Measurements from ENCODE around the gene MYH7B. TPM values are rescaled to one million over a fixed set of nuclear protein-coding genes. Genes with fewer than 3 reads are reported as not detected.

The MYH7B gene
- total RNA-seq, 1 experiment from 2014 or later: 0.02 TPM

DNA sequence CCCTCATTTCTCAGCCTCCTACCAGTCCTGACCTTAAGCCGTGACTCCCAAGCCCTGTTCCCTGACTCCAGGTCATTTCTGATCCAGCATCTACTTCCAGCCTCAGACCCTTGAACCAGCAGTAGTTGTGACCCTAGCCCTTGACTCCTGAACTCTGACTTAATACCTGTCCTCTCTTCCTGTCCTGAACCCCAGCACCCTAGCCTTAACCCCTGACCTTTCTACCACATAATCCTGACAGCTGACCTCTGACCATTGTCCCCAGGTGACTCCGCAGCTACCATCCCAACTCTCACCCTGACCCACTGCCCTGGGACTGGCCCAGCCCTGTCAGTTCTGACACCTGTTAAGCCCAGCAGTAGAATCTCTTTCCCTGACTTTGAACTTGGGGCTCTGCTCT, 42.1 kb downstream of the MYH7B start:
- Histone ChIP-seq H3K27ac (no peak overlapping the region), H3K9me3 (replicated peaks) (no peaks in the 10 kb centered on the region), H3K27me3 (no peaks in the 10 kb centered on the region), H3K4me3 (no peak overlapping the region), H3K36me3 (peaks cover 47% of the 10 kb centered on the region), H3K4me1 (peaks cover 9% of the 10 kb centered on the region; the same call in 1 of the 2 replicates)
- DNase-seq: no peak

- no peak for DNase-seq
- Histone ChIP-seq H3K4me3 (no peak overlapping the region), H3K27me3 (no peaks in the 10 kb centered on the region), H3K27ac (no peak overlapping the region), H3K36me3 (peaks cover 48% of the 10 kb centered on the region), H3K4me1 (peaks cover 9% of the 10 kb centered on the region; the same call in 1 of the 2 replicates), H3K9me3 (replicated peaks) (no peaks in the 10 kb centered on the region)
Observed at GRCh38 chr20:34998331-34998950, 42.8 kb downstream of the MYH7B start.

- H3K27me3 ChIP-seq: no peaks in the 10 kb centered on the region
- peaks cover 50% of the 10 kb centered on the region for H3K36me3 ChIP-seq
- H3K4me3 ChIP-seq: no peak overlapping the region
- DNase-seq: no peak
- no peaks in the 10 kb centered on the region for H3K9me3 ChIP-seq (replicated peaks)
- H3K27ac ChIP-seq: no peak overlapping the region
- H3K4me1 ChIP-seq: peaks cover 9% of the 10 kb centered on the region; the same call in 1 of the 2 replicates
Observed at GRCh38 chr20:34999021-34999451, 43.4 kb downstream of the MYH7B start.

DNA sequence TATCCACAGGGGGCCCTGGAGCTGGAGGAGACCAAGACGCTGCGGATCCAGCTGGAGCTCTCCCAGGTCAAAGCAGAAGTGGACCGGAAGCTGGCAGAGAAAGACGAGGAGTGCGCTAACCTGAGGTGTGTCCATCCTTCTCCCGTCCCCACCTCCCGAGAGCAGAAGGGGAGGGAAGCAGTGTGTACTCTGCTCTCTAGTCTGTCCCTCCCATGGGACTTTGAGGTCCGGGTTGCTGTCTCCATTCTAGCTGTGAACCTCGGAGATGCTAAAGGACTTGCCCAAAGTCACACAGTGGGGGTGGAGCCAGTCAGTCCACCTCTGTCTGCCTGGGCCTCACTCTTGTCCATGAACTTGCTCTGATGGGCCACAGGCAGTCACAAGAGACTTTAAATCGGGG, 44.1 kb downstream of the MYH7B start:
- Histone ChIP-seq H3K9me3 (replicated peaks) (no peaks in the 10 kb centered on the region), H3K27ac (no peak overlapping the region), H3K4me1 (peaks cover 9% of the 10 kb centered on the region; the same call in 1 of the 2 replicates), H3K36me3 (peaks cover 48% of the 10 kb centered on the region), H3K27me3 (no peaks in the 10 kb centered on the region), H3K4me3 (no peak overlapping the region)
- no peak for DNase-seq

GRCh38 chr20:35000311-35000921, 44.7 kb downstream of the MYH7B start:
- H3K9me3 ChIP-seq (replicated peaks): no peaks in the 10 kb centered on the region
- DNase-seq: no peak
- H3K27ac ChIP-seq: no peak overlapping the region
- peaks cover 9% of the 10 kb centered on the region; the same call in 1 of the 2 replicates for H3K4me1 ChIP-seq
- H3K27me3 ChIP-seq: no peaks in the 10 kb centered on the region
- peaks cover 54% of the 10 kb centered on the region for H3K36me3 ChIP-seq
- no peak overlapping the region for H3K4me3 ChIP-seq

GRCh38 chr20:35000922-35001595, 45.4 kb downstream of the MYH7B start:
- Histone ChIP-seq H3K9me3 (replicated peaks) (no peaks in the 10 kb centered on the region), H3K4me1 (peaks cover 7% of the 10 kb centered on the region; the same call in 1 of the 2 replicates), H3K4me3 (no peak overlapping the region), H3K27me3 (no peaks in the 10 kb centered on the region), H3K27ac (no peak overlapping the region), H3K36me3 (peaks cover 55% of the 10 kb centered on the region)
- no peak for DNase-seq

DNA sequence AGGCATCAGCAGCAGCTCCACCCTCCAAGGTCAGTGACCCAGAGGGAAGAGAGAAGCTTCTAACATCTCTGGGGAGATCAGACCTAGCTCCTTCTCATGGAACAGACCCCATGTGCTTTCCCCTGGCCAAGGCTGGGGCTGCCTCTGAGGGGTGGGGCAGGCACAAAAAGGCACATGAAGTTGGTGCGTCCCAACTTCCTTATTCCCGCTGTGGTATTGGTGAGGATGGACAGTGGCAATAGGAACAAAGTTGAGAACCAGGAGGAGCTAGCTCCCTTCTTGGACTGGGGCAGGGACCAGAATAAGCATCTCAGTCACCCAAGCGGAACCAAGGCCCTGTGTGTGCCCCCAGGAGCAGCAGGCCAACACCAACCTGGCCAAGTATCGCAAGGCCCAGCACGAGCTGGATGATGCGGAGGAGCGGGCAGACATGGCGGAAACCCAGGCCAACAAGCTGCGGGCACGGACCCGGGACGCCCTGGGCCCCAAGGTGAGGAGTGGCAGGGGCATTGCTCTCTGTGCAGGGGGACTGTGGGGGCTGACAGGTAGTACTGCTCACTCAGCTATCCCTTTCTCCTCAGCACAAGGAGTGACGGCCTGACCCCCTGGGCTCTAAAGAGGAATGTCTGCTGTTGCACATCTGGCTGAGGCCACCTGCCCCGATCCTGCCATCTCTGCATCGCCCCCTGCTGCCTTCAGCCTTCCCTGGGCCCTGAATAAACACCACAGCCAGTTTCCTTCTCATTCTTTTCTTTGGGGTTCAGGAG, 46.1 kb downstream of the MYH7B start:
- Histone ChIP-seq H3K4me1 (0 out of 2 replicates have a peak, but pooled peaks cover under 1% of the 10 kb centered on the region), H3K9me3 (replicated peaks) (no peaks in the 10 kb centered on the region), H3K27ac (no peak overlapping the region), H3K4me3 (no peak overlapping the region), H3K27me3 (no peaks in the 10 kb centered on the region), H3K36me3 (peaks cover 58% of the 10 kb centered on the region)
- no peak for DNase-seq

DNA sequence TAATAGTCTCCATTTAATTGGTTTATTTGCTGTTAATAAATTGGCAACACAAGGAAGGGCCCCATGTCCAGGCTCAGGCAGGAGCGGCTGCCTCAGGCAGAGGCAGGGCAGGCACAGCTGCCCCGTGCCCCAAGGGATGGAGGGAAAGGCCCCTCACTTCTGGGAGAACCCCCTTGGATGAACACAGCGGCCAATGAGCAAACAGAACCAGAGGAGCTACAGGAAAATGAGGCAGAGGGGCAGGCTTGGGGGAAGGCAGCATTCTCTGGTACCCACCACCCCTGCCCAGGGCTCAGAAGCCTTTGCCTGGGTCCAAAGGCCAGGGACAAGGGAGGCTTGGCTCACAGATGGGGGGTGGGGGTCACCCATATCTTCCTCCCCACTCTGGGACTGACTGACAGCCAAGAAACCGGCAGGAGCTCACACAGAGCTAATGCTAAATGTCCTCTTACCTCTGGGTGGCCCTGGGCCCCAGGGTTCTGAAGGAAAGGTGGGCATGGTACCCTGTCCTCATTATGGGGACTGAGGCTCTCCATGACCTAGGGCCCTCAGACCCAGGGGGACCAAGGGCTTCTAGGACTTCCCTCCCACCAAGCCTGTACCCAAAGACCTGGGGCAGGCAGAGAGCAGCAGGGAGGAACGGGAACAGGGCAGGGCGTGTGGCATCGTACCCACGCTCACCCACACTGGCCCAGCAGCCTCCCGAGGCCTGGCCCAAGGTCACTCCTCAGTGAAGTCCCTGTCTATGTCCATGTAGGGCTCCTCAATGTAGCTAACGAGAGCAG, 47.0 kb downstream of the MYH7B start:
- H3K4me3 ChIP-seq: no peak overlapping the region
- DNase-seq: no peak
- H3K27me3 ChIP-seq: no peaks in the 10 kb centered on the region
- no peaks in the 10 kb centered on the region for H3K4me1 ChIP-seq
- no peak overlapping the region for H3K27ac ChIP-seq
- H3K36me3 ChIP-seq: peaks cover 60% of the 10 kb centered on the region
- H3K9me3 ChIP-seq (replicated peaks): no peaks in the 10 kb centered on the region

GRCh38 chr20:35003211-35004031, 47.8 kb downstream of the MYH7B start:
- peaks cover 63% of the 10 kb centered on the region for H3K36me3 ChIP-seq
- H3K27me3 ChIP-seq: no peaks in the 10 kb centered on the region
- H3K4me1 ChIP-seq: no peaks in the 10 kb centered on the region
- no peak overlapping the region for H3K27ac ChIP-seq
- H3K4me3 ChIP-seq: no peak overlapping the region
- H3K9me3 ChIP-seq (replicated peaks): no peaks in the 10 kb centered on the region
- no peak for DNase-seq

- peaks cover 64% of the 10 kb centered on the region for H3K36me3 ChIP-seq
- H3K9me3 ChIP-seq (replicated peaks): no peaks in the 10 kb centered on the region
- no peak overlapping the region for H3K4me3 ChIP-seq
- no peaks in the 10 kb centered on the region for H3K27me3 ChIP-seq
- no peak overlapping the region for H3K27ac ChIP-seq
- DNase-seq: no peak
- H3K4me1 ChIP-seq: no peaks in the 10 kb centered on the region
Observed at GRCh38 chr20:35004051-35004725, 48.5 kb downstream of the MYH7B start.

- Histone ChIP-seq H3K4me3 (no peak overlapping the region), H3K4me1 (no peaks in the 10 kb centered on the region), H3K36me3 (peaks cover 66% of the 10 kb centered on the region), H3K9me3 (replicated peaks) (no peaks in the 10 kb centered on the region), H3K27ac (no peak overlapping the region), H3K27me3 (no peaks in the 10 kb centered on the region)
- DNase-seq: no peak
Observed at GRCh38 chr20:35004749-35005462, 49.2 kb downstream of the MYH7B start.

Data from SJCRH30 (cell line).